LNCaP clone FGC (cell line): ENCODE measurements around the gene GLIS1.
"Not testable (repeated sequence)": the region's sequence is repeated elsewhere in the genome, so short reads cannot be mapped to it uniquely, and the experiment has no call there.

Experiments used
- DNase-seq: peaks from one replicate; pipeline ENCODE4 v3.0.0-alpha.2; 2011; ENCODE audit warnings: low read depth
- H3K4me3 ChIP-seq: 2 replicates; pipeline ENCODE4 v1.5.1; 2011; ENCODE audit warnings: mild to moderate bottlenecking, low read depth, low read length, control low read depth
- CTCF ChIP-seq: IDR thresholded peaks from 2 replicates; pipeline ENCODE4 v1.5.1; 2012; ENCODE audit warnings: mild to moderate bottlenecking; ENCODE audit not compliant: control insufficient read depth, insufficient read depth; ENCODE audit errors: extremely low read depth

The GLIS1 gene

GRCh38 chr1:53769184-53769583 is 30.2 kb upstream of the GLIS1 start:
- TF ChIP-seq CTCF, result no peak

DNA sequence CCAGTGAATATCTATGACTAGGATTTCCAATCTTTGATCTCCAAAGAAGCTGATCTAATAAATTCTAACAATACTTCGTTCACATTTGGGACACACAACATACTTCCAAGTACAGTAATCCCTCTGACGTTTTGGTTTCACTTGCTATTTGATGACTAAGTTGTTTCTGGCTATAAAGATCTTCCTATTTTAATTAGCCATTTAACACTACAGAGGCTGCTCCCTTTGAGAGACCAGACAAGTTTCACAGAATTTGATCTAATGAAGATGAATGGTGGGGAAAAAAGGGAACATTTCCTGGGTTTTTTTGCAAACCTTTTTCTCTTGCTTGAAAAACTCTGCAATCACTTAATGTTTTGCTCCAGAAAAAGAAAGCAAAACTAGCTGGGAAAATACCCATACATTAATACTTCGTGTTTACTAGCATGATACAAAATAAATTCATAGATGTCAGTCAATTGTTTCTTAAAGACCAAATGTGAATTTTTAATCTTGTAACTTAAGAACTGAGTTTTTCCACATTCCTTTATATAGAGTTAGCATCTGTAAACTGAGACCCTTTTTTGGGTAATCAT is 28.0 kb upstream of the GLIS1 start:
- no peak for TF ChIP-seq CTCF
- no peak for DNase-seq
- H3K4me3 ChIP-seq, result no peak overlapping the region

More at GRCh38 chr1:53769184-53769583, 30.2 kb upstream of the GLIS1 start:
- no peak overlapping the region for H3K4me3 ChIP-seq
- DNase-seq, result no peak

DNA sequence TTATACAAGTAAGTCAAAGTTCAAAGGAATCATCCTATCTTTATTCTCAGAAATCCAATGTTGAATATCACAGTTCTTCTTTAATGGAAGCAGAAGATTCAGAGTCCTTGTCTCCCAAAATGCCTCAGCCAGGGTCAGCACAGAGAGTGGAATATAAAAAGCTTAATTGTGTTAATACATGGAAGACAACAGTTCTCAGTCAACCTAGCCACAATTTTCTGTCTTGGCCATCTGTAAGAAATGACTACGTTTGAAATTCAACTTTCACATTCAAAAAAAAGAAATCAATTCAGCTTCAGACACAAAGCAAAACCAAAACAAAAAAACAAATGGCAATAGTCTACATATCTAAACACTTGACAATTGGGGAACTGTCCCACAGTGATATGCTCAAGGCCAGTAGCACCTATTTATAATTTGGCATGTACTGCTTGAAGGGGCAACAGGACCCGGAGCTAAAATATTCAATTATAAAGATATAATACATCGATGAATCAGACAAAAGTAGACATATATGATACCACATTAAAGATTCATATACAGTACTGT is 27.3 kb upstream of the GLIS1 start:
- TF ChIP-seq CTCF, result no peak
- H3K4me3 ChIP-seq, result no peak overlapping the region
- no peak for DNase-seq

GRCh38 chr1:53765657-53766056 is 26.7 kb upstream of the GLIS1 start:
- DNase-seq, result no peak
- H3K4me3 ChIP-seq, result no peak overlapping the region
- no peak for TF ChIP-seq CTCF

- H3K4me3 ChIP-seq, result no peak overlapping the region
- no peak for DNase-seq
- no peak for TF ChIP-seq CTCF
Measured at GRCh38 chr1:53763911-53764310, 24.9 kb upstream of the GLIS1 start.

DNA sequence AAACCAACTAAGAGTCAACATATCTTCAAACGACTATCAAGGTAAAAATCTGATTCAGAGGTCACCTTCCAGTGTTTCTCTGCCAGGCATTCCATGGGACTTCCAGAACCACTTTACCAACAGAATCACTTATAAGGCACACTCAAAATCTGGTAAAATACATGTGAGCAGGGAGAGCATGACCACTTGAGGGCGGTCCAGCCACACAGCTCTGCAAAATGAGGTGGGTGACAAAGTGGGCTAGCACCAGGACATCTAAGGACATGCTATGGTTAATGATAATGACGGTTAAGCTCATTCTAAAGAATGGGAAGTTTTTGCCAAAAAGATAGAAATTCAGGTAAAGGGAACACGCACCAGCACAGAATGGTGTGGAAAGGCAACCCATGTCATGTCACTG is 24.5 kb upstream of the GLIS1 start:
- TF ChIP-seq CTCF, result peak; percentile 19; the same call in 1 of the 2 replicates
- H3K4me3 ChIP-seq, result no peak overlapping the region
- no peak for DNase-seq

DNA sequence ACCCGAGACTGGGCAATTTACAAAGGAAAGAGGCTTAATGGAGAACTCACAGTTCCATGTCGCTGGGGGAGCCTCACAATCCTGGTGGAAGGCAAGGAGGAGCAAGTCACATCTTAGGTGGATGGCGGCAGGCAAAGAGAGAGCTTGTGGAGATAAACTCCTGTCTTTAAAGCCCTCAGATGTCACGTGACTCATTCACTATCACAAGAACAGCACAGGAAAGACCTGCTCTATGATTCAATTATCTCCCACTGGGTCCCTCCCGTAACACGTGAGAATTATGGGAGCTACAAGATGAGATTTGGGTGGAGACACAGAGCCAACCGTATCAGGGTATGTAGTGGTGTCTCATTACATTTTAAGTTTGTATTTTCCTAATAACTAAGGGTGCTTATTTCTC is 21.5 kb upstream of the GLIS1 start:
- H3K4me3 ChIP-seq, DNase-seq: not testable (repeated sequence)

GRCh38 chr1:53755874-53756273 is 16.9 kb upstream of the GLIS1 start:
- TF ChIP-seq CTCF, result no peak
- no peak for DNase-seq
- H3K4me3 ChIP-seq, result no peak overlapping the region
